ENCODE data around the gene EIF4EBP2. TPM values are rescaled to one million over a fixed set of nuclear protein-coding genes. Genes with fewer than 3 reads are reported as not detected.

The EIF4EBP2 gene
- total RNA-seq, 1 experiment from 2014 or later, result 112 TPM

- TF ChIP-seq RELA (CRISPR knock-in tag; IDR thresholded peaks at IDR 0.05; ENCODE audit: borderline replicate concordance), result no peak
- 0 out of 2 replicates have a peak, but pooled peaks have one; percentile 29 for TF ChIP-seq GABPB1 (CRISPR knock-in tag; IDR thresholded peaks at IDR 0.05)
- no peak for TF ChIP-seq MLX (CRISPR knock-in tag; IDR thresholded peaks at IDR 0.05)
- no peak for TF ChIP-seq USF2 (CRISPR knock-in tag; IDR thresholded peaks at IDR 0.05)
- no peak for TF ChIP-seq TEAD4 (CRISPR knock-in tag; IDR thresholded peaks at IDR 0.05)
- no peak for TF ChIP-seq E2F5 (CRISPR knock-in tag; IDR thresholded peaks at IDR 0.05)
- H3K27ac Mint-ChIP-seq, result peak overlapping the region; percentile 53
- no peaks in the 10 kb centered on the region for H3K9me3 Mint-ChIP-seq
- no peaks in the 10 kb centered on the region for H3K27me3 Mint-ChIP-seq (ENCODE audit: low read depth)
- DNase-seq (ENCODE audit: low spot score) (peak; percentile 33), ATAC-seq (peak; percentile 35)
- POLR2A ChIA-PET, result interaction anchor here (1.1 to 1.6 kb wide), 2 partner anchors 27 to 47 kb away, joined by 3 read pairs; partner anchors contain the start of gene EIF4EBP2
- peaks cover 23% of the 10 kb centered on the region for H3K4me1 Mint-ChIP-seq
- no peak overlapping the region for H3K4me3 Mint-ChIP-seq
- CTCF ChIA-PET, result interaction anchor here (0.6 to 2.6 kb wide), 18 partner anchors 12 to 447 kb away, joined by 3 to 25 read pairs (median 4); no protein-coding TSS in a partner anchor
- peaks cover 41% of the 10 kb centered on the region for H3K36me3 Mint-ChIP-seq
Observed at GRCh38 chr10:70430493-70431445, 26.8 kb downstream of the EIF4EBP2 start.

- ATAC-seq (no peak), DNase-seq (ENCODE audit: low spot score) (no peak)
- peak overlapping the region; percentile 92; the same call in 1 of the 2 replicates for H3K27ac Mint-ChIP-seq
- ChIA-PET POLR2A (no interaction called here), CTCF (interaction anchor here (1.0 to 2.6 kb wide), 5 partner anchors 11 to 105 kb away, joined by 3 to 25 read pairs (median 7); no protein-coding TSS in a partner anchor)
- H3K4me1 Mint-ChIP-seq, result peaks cover 16% of the 10 kb centered on the region
- H3K4me3 Mint-ChIP-seq, result no peak overlapping the region
- peaks cover 41% of the 10 kb centered on the region for H3K36me3 Mint-ChIP-seq
- H3K27me3 Mint-ChIP-seq (ENCODE audit: low read depth), result no peaks in the 10 kb centered on the region
- no peaks in the 10 kb centered on the region for H3K9me3 Mint-ChIP-seq
- TF ChIP-seq OVOL2 (CRISPR knock-in tag; IDR thresholded peaks at IDR 0.05; ENCODE audit: borderline replicate concordance), result no peak
- TF ChIP-seq NR1H2 (CRISPR knock-in tag; IDR thresholded peaks at IDR 0.05), result no peak
- no peak for TF ChIP-seq ZNF425 (CRISPR knock-in tag; conservative IDR thresholded peaks at IDR 0.05)
- TF ChIP-seq ZBTB21 (CRISPR knock-in tag; IDR thresholded peaks at IDR 0.05; ENCODE audit: borderline replicate concordance), result no peak
- no peak for TF ChIP-seq TP53 (CRISPR knock-in tag; IDR thresholded peaks at IDR 0.05)
- TF ChIP-seq MAX (CRISPR knock-in tag; IDR thresholded peaks at IDR 0.05), result no peak
- TF ChIP-seq HMGA2 (CRISPR knock-in tag; IDR thresholded peaks at IDR 0.05), result no peak
- TF ChIP-seq PRDM15 (CRISPR knock-in tag; IDR thresholded peaks at IDR 0.05), result no peak
- TF ChIP-seq ZNF138 (CRISPR knock-in tag; conservative IDR thresholded peaks at IDR 0.05), result no peak
- no peak for TF ChIP-seq ZNF121 (CRISPR knock-in tag; IDR thresholded peaks at IDR 0.05)
- no peak for TF ChIP-seq MYBL2 (CRISPR knock-in tag; IDR thresholded peaks at IDR 0.05)
- no peak for TF ChIP-seq NFATC4 (CRISPR knock-in tag; IDR thresholded peaks at IDR 0.05)
- TF ChIP-seq ZBTB43 (CRISPR knock-in tag; IDR thresholded peaks at IDR 0.05), result no peak
Observed at GRCh38 chr10:70432101-70432500, 28.2 kb downstream of the EIF4EBP2 start.
